ENCODE results near the gene KDF1. TPM values are rescaled to one million over a fixed set of nuclear protein-coding genes. Genes with fewer than 3 reads are reported as not detected.

Gene KDF1
- total and polyA plus RNA-seq, 2 experiments from 2014 or later = 13.6 to 21.1 TPM

GRCh38 chr1:26981146-26981846 lies 21.0 kb upstream of the KDF1 start:
- no peaks in the 10 kb centered on the region; the same call in 2 of the 3 replicates for H3K4me1 Mint-ChIP-seq
- no peak for TF ChIP-seq CTCF (conservative IDR thresholded peaks at IDR 0.05; ENCODE audit: low read depth in 2 of 2)
- TF ChIP-seq EZH2 (IDR thresholded peaks at IDR 0.05; ENCODE audit: low read depth, unreplicated experiment) = no peak
- no peak for TF ChIP-seq STAT1 (IDR thresholded peaks at IDR 0.05; ENCODE audit: unreplicated experiment)
- TF ChIP-seq REST (IDR thresholded peaks at IDR 0.05; ENCODE audit: unreplicated experiment) = no peak
- no peak for TF ChIP-seq EZH2phosphoT487 (IDR thresholded peaks at IDR 0.05; ENCODE audit: unreplicated experiment)
- TF ChIP-seq ZNF331 (CRISPR knock-in tag; IDR thresholded peaks at IDR 0.05; ENCODE audit: low read depth) = no peak
- TF ChIP-seq NANOG (IDR thresholded peaks at IDR 0.05; ENCODE audit: borderline replicate concordance) = no peak
- no peak for TF ChIP-seq JUNB (IDR thresholded peaks at IDR 0.05; ENCODE audit: unreplicated experiment)
- no peak for TF ChIP-seq CREB1 (CRISPR knock-in tag; IDR thresholded peaks at IDR 0.05; ENCODE audit: low read depth)
- TF ChIP-seq ZNF462 (CRISPR knock-in tag; IDR thresholded peaks at IDR 0.05) = no peak
- no peak for TF ChIP-seq ETS1 (IDR thresholded peaks at IDR 0.05)
- TF ChIP-seq ZNF114 (CRISPR knock-in tag; IDR thresholded peaks at IDR 0.05) = no peak
- TF ChIP-seq POLR2AphosphoS5 (IDR thresholded peaks at IDR 0.05; ENCODE audit: low read depth) = no peak
- no peaks in the 10 kb centered on the region for H3K36me3 ChIP-seq (ENCODE audit: insufficient read depth)
- no peak overlapping the region for H3K27ac ChIP-seq (ENCODE audit: low read depth)
- DNase-seq (ENCODE audit: low spot score) (no peak), ATAC-seq (no peak)
- H4K20me1 ChIP-seq (replicated peaks; ENCODE audit: insufficient read depth) = no peaks in the 10 kb centered on the region
- no peaks in the 10 kb centered on the region for H3K27me3 ChIP-seq (ENCODE audit: insufficient read depth)
- no peaks in the 10 kb centered on the region for H3K79me2 ChIP-seq (replicated peaks; ENCODE audit: insufficient read depth)
- H3K4me3 Mint-ChIP-seq = no peak overlapping the region
- H3K27ac Mint-ChIP-seq = no peak overlapping the region; the same call in 1 of the 2 replicates
- 0 out of 2 replicates have a peak, but pooled peaks cover 2% of the 10 kb centered on the region for H3F3A ChIP-seq (replicated peaks; ENCODE audit: low read depth)
- peaks cover 13% of the 10 kb centered on the region for H3K27me3 Mint-ChIP-seq (ENCODE audit: insufficient read depth, low read depth, poor library complexity)
- H3K9me3 Mint-ChIP-seq = no peaks in the 10 kb centered on the region
- H3K9me2 ChIP-seq (ENCODE audit: insufficient read depth) = no peaks in the 10 kb centered on the region
- no peak overlapping the region for H2AFZ ChIP-seq
- H3K4me1 ChIP-seq (ENCODE audit: insufficient read depth) = no peaks in the 10 kb centered on the region
- H3K4me3 ChIP-seq = no peak overlapping the region
- H3K4me2 ChIP-seq = no peak overlapping the region
- H3K36me3 Mint-ChIP-seq (ENCODE audit: low read depth) = no peaks in the 10 kb centered on the region
